GM19351 (cell line): ENCODE results near the gene TAF10.
A peak's percentile ranks its signal among the peaks of the same experiment; 100 is the strongest.

ENCODE experiments used
- ATAC-seq: cut with Tn5 transposase; IDR thresholded peaks from one replicate; pipeline ENCODE4 v1.9.1; 2021; ENCODE audit warnings: mild to moderate bottlenecking, moderate library complexity; ENCODE audit not compliant: unreplicated experiment

TAF10 gene

GRCh38 chr11:6612213-6613041 lies at the start of gene TAF10:
Gene TAF10, minus strand, starts transcription at chr11:6612216. Its CDS starts 27 bp downstream, at chr11:6612189.
- ATAC-seq, result peak; percentile 86

GRCh38 chr11:6660712-6661111 lies 48.7 kb upstream of the TAF10 start:
- ATAC-seq, result no peak

GRCh38 chr11:6658647-6659046 lies 46.6 kb upstream of the TAF10 start:
- ATAC-seq, result no peak

GRCh38 chr11:6657346-6657745 lies 45.3 kb upstream of the TAF10 start:
- ATAC-seq, result no peak

GRCh38 chr11:6656936-6657335 lies 44.9 kb upstream of the TAF10 start:
- ATAC-seq, result no peak

GRCh38 chr11:6656584-6656915 lies 44.5 kb upstream of the TAF10 start:
- ATAC-seq, result no peak

- no peak for ATAC-seq
Observed at GRCh38 chr11:6655790-6656583, 44.0 kb upstream of the TAF10 start, which contains the start of gene DCHS1. Gene DCHS1, minus strand, starts transcription at chr11:6655809. Its CDS starts 14,196 bp downstream, at chr11:6641613.

- no peak for ATAC-seq
Observed at GRCh38 chr11:6655020-6655789, 43.2 kb upstream of the TAF10 start.

GRCh38 chr11:6654281-6655019 lies 42.4 kb upstream of the TAF10 start:
- ATAC-seq, result no peak

- no peak for ATAC-seq
Observed at GRCh38 chr11:6653656-6654055, 41.6 kb upstream of the TAF10 start.

GRCh38 chr11:6653097-6653496 lies 41.1 kb upstream of the TAF10 start:
- ATAC-seq, result no peak

GRCh38 chr11:6652182-6652581 lies 40.2 kb upstream of the TAF10 start:
- no peak for ATAC-seq

- ATAC-seq, result no peak
Observed at GRCh38 chr11:6650980-6651379, 39.0 kb upstream of the TAF10 start.

GRCh38 chr11:6650104-6650503 lies 38.1 kb upstream of the TAF10 start:
- no peak for ATAC-seq

- no peak for ATAC-seq
Observed at GRCh38 chr11:6648501-6648900, 36.5 kb upstream of the TAF10 start.

- ATAC-seq, result no peak
Observed at GRCh38 chr11:6647836-6648235, 35.8 kb upstream of the TAF10 start.

GRCh38 chr11:6646918-6647679 lies 35.1 kb upstream of the TAF10 start:
- ATAC-seq, result peak; percentile 96

- no peak for ATAC-seq
Observed at GRCh38 chr11:6646576-6646917, 34.5 kb upstream of the TAF10 start.

GRCh38 chr11:6646071-6646470 lies 34.1 kb upstream of the TAF10 start:
- ATAC-seq, result no peak

GRCh38 chr11:6642957-6643356 lies 30.9 kb upstream of the TAF10 start:
- no peak for ATAC-seq
